Small intestine (tissue), 7 donors: ENCODE measurements around the gene B4GAT1. TPM values are rescaled to one million over a fixed set of nuclear protein-coding genes. Genes with fewer than 3 reads are reported as not detected.
"Not testable (repeated sequence)": the region's sequence is repeated elsewhere in the genome, so short reads cannot be mapped to it uniquely, and the experiment has no call there.

Experiments
- DNase-seq, 2 donors: peaks; one replicate each; pipeline versions ENCODE4 v3.0.0 to v3.0.0-alpha.2; 2013
- FAIRE-seq: peaks from 2 replicates; lab custom pipeline; 2012; peaks lifted over from hg19 to GRCh38; lab: Jason Lieb, UNC
- H3K27ac ChIP-seq, 3 donors: one replicate each; pipeline ENCODE4 v1.5.1; 2013; ENCODE audit warnings: low read length in 2 of 3, mild to moderate bottlenecking in 2 of 3, control low read depth in 1 of 3, inconsistent platforms in 1 of 3, low read depth in 1 of 3, moderate library complexity in 1 of 3
- H3K27me3 ChIP-seq, 3 donors: one replicate each; pipeline ENCODE4 v1.6.1; 2013; ENCODE audit warnings: low read length in 3 of 3, inconsistent platforms in 1 of 3; ENCODE audit not compliant: control insufficient read depth in 3 of 3, insufficient read depth in 3 of 3
- H3K36me3 ChIP-seq, 3 donors: one replicate each; pipeline ENCODE4 v1.6.1; 2013; ENCODE audit warnings: low read length in 3 of 3, inconsistent platforms in 1 of 3, low read depth in 1 of 3, mild to moderate bottlenecking in 1 of 3, moderate library complexity in 1 of 3; ENCODE audit not compliant: control insufficient read depth in 3 of 3, insufficient read depth in 2 of 3
- H3K4me1 ChIP-seq, 3 donors: one replicate each; pipeline ENCODE4 v1.6.1; 2013; ENCODE audit warnings: low read length in 2 of 3, inconsistent platforms in 1 of 3, low read depth in 1 of 3, mild to moderate bottlenecking in 1 of 3, moderate library complexity in 1 of 3; ENCODE audit not compliant: control insufficient read depth in 3 of 3, insufficient read depth in 2 of 3
- H3K4me3 ChIP-seq, 3 donors: one replicate each; pipeline ENCODE4 v1.5.1; 2013; ENCODE audit warnings: low read length in 3 of 3, control low read depth in 1 of 3, inconsistent platforms in 1 of 3, low read depth in 1 of 3, mild to moderate bottlenecking in 1 of 3, moderate library complexity in 1 of 3
- H3K9me3 ChIP-seq, 2 donors: one replicate each; pipeline ENCODE4 v1.6.1; 2013; ENCODE audit warnings: low read depth in 1 of 2, low read length in 1 of 2; ENCODE audit not compliant: control insufficient read depth in 2 of 2, insufficient read depth in 1 of 2
- WGBS, 3 donors: extraction: QIAGEN DNeasy Blood & Tissue Kit; methylation state at CpG; one replicate each; pipeline ENCODE4 v1.1.7; 2013; 5-methylcytosine and 5-hydroxymethylcytosine counted together
- polyA plus RNA-seq, 4 donors: library from polyadenylated mRNA; stranded (reverse) in 3 of 4; unstranded in 1 of 4; fragments of 200-250 nt in 3 of 4; fragments of 120-200 nt in 1 of 4; gene quantifications; one replicate each; pipeline versions ENCODE4 v1.2.1 to v1.2.3, GENCODE V29; 2013
- donor health status: healthy with polysubstance abuse.
- donor health status: control.
- donor health status: control.
- donor health status: Bipolar disorder and iron deficiency.
- donor health status: healthy.

The B4GAT1 gene
- polyA plus RNA-seq, 4 donors, result 12.2 to 28.0 (median 20.8) TPM

GRCh38 chr11:66325263-66325671 lies 22.2 kb downstream of the B4GAT1 start:
- Histone ChIP-seq H3K9me3 (no peaks in the 10 kb centered on the region), H3K4me1 (peaks cover 0 to 15% (median 0%) of the 10 kb centered on the region in 3 donors), H3K4me3 (no peak overlapping the region), H3K27ac (peak overlapping the region in 1 of 3 donors; percentile 36), H3K27me3 (no peaks in the 10 kb centered on the region), H3K36me3 (no peaks in the 10 kb centered on the region)
- DNase-seq (no peak), FAIRE-seq (no peak)
- WGBS, 3 donors, result 78 to 84% (median 82%) methylated on average over 8 of the region's 8 CpGs

GRCh38 chr11:66324664-66325063 lies 22.8 kb downstream of the B4GAT1 start:
- FAIRE-seq (no peak), DNase-seq (no peak)
- WGBS, 3 donors, result 71 to 81% (median 75%) methylated on average over 9 to 10 of the region's 10 CpGs
- Histone ChIP-seq H3K27ac (no peak overlapping the region), H3K36me3 (no peaks in the 10 kb centered on the region), H3K4me3 (no peak overlapping the region), H3K27me3 (no peaks in the 10 kb centered on the region), H3K9me3 (peaks cover 0 to under 1% of the 10 kb centered on the region in 2 donors), H3K4me1 (peaks cover 0 to 15% (median 0%) of the 10 kb centered on the region in 3 donors)

GRCh38 chr11:66323684-66324083 lies 23.7 kb downstream of the B4GAT1 start:
- Histone ChIP-seq H3K4me3 (no peak overlapping the region), H3K9me3 (peaks cover 0 to 3% of the 10 kb centered on the region in 2 donors), H3K4me1 (peaks cover 0 to 20% (median 0%) of the 10 kb centered on the region in 3 donors), H3K36me3 (no peaks in the 10 kb centered on the region), H3K27me3 (no peaks in the 10 kb centered on the region), H3K27ac (no peak overlapping the region)
- FAIRE-seq (no peak), DNase-seq (no peak)
- WGBS, 3 donors, result 96 to 100% (median 100%) methylated on average over 1 of the region's 1 CpG

GRCh38 chr11:66322732-66323427 lies 24.5 kb downstream of the B4GAT1 start:
- Histone ChIP-seq H3K4me3 (no peak overlapping the region), H3K27ac (no peak overlapping the region), H3K9me3 (peaks cover 0 to 3% of the 10 kb centered on the region in 2 donors), H3K4me1 (peaks cover 0 to 24% (median 0%) of the 10 kb centered on the region in 3 donors), H3K27me3 (no peaks in the 10 kb centered on the region), H3K36me3 (no peaks in the 10 kb centered on the region)
- DNase-seq (no peak), FAIRE-seq (no peak)
- WGBS, 3 donors, result 77 to 82% (median 82%) methylated on average over 7 to 11 of the region's 11 CpGs

GRCh38 chr11:66321606-66322005 lies 25.8 kb downstream of the B4GAT1 start:
- Histone ChIP-seq H3K4me3 (no peak overlapping the region), H3K36me3 (no peaks in the 10 kb centered on the region), H3K27me3 (no peaks in the 10 kb centered on the region), H3K4me1 (peaks cover 0 to 23% (median 3%) of the 10 kb centered on the region in 3 donors), H3K9me3 (peaks cover 0 to 3% of the 10 kb centered on the region in 2 donors), H3K27ac (no peak overlapping the region)
- FAIRE-seq (no peak), DNase-seq (no peak)
- WGBS, 3 donors, result 89 to 95% (median 90%) methylated on average over 4 of the region's 4 CpGs

GRCh38 chr11:66320748-66321147 lies 26.7 kb downstream of the B4GAT1 start:
- FAIRE-seq, H3K27me3 ChIP-seq, H3K4me3 ChIP-seq, H3K27ac ChIP-seq, H3K9me3 ChIP-seq, DNase-seq, H3K36me3 ChIP-seq: not testable (repeated sequence)
- peaks cover 0 to 20% (median 3%) of the 10 kb centered on the region in 3 donors for H3K4me1 ChIP-seq
- WGBS, 3 donors, result 85 to 89% (median 89%) methylated on average over 6 of the region's 6 CpGs

GRCh38 chr11:66320289-66320688 lies 27.1 kb downstream of the B4GAT1 start:
- not testable (repeated sequence) for H3K27ac ChIP-seq, H3K9me3 ChIP-seq, H3K36me3 ChIP-seq, H3K4me3 ChIP-seq, H3K27me3 ChIP-seq, FAIRE-seq, DNase-seq
- WGBS, 3 donors, result 69 to 96% (median 95%) methylated on average over 1 to 2 of the region's 2 CpGs
- peaks cover 0 to 20% (median 3%) of the 10 kb centered on the region in 3 donors for H3K4me1 ChIP-seq

GRCh38 chr11:66318600-66318970 lies 28.8 kb downstream of the B4GAT1 start:
- Histone ChIP-seq H3K36me3 (peaks cover 0 to 4% (median 0%) of the 10 kb centered on the region in 3 donors), H3K4me1 (peaks cover 0 to 27% (median 3%) of the 10 kb centered on the region in 3 donors), H3K27ac (peak overlapping the region; percentile 34 to 90 (median 67)), H3K4me3 (no peak overlapping the region), H3K9me3 (peaks cover 0 to 3% of the 10 kb centered on the region in 2 donors), H3K27me3 (no peaks in the 10 kb centered on the region)
- DNase-seq, result no peak
- 75 to 84% (median 83%) methylated on average over 3 of the region's 3 CpGs for WGBS, 3 donors
- FAIRE-seq, result no peak
